ENCODE measurements around the gene FBRS.

DNA sequence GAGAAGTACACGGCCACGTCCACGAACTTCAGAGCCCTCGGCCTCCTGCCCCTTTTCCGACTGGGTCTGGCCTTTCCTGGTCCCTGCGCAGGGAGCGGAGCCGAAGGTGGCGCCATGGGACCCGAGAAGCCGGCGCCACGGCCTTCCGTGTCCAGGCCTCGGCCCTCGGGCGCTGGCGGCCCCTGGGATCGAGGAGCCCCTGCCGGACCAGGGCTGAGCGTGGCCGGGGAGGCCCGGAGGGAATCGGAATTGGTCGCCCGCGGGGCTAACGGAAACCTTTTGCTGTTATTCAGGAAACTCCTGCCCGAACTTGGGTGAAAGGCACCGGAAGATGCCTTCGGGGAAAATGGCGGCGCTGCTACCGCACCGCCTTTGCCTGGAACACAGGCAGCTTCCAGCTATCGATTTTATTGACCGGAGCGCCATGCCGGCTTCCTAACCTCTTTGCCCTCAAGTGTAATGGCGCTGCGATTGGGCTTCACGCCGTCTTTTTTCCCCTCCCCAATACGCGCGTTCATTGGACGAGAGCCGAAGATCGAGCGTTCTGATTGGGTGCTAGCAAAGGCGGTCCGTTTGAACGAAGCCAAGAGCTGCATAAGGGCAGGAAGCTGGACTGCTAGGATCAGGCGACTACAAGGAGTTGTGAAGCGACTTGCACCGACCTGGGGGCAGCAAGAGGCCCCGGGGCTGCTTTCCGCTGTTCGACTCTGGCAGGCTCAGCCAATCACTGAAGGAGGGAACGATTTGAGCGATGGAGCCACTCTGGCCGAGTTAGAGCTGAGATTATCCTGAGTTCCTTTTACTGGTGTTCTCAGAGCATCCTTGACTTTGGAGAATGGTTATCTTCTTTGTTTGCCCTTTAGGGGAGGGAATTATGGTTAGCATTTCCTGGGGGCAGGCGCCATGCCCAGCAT, 48.0 kb upstream of the FBRS start, which contains the start of gene ZNF689:
- TF ChIP-seq, protein P1, sequence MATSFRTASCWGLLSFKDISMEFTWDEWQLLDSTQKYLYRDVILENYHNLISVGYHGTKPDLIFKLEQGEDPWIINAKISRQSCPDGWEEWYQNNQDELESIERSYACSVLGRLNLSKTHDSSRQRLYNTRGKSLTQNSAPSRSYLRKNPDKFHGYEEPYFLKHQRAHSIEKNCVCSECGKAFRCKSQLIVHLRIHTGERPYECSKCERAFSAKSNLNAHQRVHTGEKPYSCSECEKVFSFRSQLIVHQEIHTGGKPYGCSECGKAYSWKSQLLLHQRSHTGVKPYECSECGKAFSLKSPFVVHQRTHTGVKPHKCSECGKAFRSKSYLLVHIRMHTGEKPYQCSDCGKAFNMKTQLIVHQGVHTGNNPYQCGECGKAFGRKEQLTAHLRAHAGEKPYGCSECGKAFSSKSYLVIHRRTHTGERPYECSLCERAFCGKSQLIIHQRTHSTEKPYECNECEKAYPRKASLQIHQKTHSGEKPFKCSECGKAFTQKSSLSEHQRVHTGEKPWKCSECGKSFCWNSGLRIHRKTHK (tag by site-specific recombination; IDR thresholded peaks at IDR 0.05): no peak
- TF ChIP-seq, protein P2, sequence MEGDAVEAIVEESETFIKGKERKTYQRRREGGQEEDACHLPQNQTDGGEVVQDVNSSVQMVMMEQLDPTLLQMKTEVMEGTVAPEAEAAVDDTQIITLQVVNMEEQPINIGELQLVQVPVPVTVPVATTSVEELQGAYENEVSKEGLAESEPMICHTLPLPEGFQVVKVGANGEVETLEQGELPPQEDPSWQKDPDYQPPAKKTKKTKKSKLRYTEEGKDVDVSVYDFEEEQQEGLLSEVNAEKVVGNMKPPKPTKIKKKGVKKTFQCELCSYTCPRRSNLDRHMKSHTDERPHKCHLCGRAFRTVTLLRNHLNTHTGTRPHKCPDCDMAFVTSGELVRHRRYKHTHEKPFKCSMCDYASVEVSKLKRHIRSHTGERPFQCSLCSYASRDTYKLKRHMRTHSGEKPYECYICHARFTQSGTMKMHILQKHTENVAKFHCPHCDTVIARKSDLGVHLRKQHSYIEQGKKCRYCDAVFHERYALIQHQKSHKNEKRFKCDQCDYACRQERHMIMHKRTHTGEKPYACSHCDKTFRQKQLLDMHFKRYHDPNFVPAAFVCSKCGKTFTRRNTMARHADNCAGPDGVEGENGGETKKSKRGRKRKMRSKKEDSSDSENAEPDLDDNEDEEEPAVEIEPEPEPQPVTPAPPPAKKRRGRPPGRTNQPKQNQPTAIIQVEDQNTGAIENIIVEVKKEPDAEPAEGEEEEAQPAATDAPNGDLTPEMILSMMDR (tag by site-specific recombination; IDR thresholded peaks at IDR 0.05): peak; percentile 78
- TF ChIP-seq, protein P3, sequence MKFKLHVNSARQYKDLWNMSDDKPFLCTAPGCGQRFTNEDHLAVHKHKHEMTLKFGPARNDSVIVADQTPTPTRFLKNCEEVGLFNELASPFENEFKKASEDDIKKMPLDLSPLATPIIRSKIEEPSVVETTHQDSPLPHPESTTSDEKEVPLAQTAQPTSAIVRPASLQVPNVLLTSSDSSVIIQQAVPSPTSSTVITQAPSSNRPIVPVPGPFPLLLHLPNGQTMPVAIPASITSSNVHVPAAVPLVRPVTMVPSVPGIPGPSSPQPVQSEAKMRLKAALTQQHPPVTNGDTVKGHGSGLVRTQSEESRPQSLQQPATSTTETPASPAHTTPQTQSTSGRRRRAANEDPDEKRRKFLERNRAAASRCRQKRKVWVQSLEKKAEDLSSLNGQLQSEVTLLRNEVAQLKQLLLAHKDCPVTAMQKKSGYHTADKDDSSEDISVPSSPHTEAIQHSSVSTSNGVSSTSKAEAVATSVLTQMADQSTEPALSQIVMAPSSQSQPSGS (tag by site-specific recombination; IDR thresholded peaks at IDR 0.05; ENCODE audit: low read depth): no peak
- TF ChIP-seq, protein P4, sequence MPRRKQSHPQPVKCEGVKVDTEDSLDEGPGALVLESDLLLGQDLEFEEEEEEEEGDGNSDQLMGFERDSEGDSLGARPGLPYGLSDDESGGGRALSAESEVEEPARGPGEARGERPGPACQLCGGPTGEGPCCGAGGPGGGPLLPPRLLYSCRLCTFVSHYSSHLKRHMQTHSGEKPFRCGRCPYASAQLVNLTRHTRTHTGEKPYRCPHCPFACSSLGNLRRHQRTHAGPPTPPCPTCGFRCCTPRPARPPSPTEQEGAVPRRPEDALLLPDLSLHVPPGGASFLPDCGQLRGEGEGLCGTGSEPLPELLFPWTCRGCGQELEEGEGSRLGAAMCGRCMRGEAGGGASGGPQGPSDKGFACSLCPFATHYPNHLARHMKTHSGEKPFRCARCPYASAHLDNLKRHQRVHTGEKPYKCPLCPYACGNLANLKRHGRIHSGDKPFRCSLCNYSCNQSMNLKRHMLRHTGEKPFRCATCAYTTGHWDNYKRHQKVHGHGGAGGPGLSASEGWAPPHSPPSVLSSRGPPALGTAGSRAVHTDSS (tag by site-specific recombination; IDR thresholded peaks at IDR 0.05): peak; percentile 53; the same call in 1 of the 2 replicates
- no peak for TF ChIP-seq ZNF549 (tag by site-specific recombination; IDR thresholded peaks at IDR 0.05)
- peak; percentile 51; the same call in 1 of the 2 replicates for TF ChIP-seq ZNF558 (tag by site-specific recombination; IDR thresholded peaks at IDR 0.05)
- TF ChIP-seq, protein P5, sequence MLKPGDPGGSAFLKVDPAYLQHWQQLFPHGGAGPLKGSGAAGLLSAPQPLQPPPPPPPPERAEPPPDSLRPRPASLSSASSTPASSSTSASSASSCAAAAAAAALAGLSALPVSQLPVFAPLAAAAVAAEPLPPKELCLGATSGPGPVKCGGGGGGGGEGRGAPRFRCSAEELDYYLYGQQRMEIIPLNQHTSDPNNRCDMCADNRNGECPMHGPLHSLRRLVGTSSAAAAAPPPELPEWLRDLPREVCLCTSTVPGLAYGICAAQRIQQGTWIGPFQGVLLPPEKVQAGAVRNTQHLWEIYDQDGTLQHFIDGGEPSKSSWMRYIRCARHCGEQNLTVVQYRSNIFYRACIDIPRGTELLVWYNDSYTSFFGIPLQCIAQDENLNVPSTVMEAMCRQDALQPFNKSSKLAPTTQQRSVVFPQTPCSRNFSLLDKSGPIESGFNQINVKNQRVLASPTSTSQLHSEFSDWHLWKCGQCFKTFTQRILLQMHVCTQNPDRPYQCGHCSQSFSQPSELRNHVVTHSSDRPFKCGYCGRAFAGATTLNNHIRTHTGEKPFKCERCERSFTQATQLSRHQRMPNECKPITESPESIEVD (tag by site-specific recombination; IDR thresholded peaks at IDR 0.05): no peak
- TF ChIP-seq IKZF3 (tag by site-specific recombination; IDR thresholded peaks at IDR 0.05): peak; percentile 78
- TF ChIP-seq, protein P6, sequence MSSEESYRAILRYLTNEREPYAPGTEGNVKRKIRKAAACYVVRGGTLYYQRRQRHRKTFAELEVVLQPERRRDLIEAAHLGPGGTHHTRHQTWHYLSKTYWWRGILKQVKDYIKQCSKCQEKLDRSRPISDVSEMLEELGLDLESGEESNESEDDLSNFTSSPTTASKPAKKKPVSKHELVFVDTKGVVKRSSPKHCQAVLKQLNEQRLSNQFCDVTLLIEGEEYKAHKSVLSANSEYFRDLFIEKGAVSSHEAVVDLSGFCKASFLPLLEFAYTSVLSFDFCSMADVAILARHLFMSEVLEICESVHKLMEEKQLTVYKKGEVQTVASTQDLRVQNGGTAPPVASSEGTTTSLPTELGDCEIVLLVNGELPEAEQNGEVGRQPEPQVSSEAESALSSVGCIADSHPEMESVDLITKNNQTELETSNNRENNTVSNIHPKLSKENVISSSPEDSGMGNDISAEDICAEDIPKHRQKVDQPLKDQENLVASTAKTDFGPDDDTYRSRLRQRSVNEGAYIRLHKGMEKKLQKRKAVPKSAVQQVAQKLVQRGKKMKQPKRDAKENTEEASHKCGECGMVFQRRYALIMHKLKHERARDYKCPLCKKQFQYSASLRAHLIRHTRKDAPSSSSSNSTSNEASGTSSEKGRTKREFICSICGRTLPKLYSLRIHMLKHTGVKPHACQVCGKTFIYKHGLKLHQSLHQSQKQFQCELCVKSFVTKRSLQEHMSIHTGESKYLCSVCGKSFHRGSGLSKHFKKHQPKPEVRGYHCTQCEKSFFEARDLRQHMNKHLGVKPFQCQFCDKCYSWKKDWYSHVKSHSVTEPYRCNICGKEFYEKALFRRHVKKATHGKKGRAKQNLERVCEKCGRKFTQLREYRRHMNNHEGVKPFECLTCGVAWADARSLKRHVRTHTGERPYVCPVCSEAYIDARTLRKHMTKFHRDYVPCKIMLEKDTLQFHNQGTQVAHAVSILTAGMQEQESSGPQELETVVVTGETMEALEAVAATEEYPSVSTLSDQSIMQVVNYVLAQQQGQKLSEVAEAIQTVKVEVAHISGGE (tag by site-specific recombination; conservative IDR thresholded peaks at IDR 0.05; ENCODE audit: low read depth): peak; percentile 86

All from HEK293 (cell line).